ENCODE measurements around the gene TNF.

GRCh38 chr6:31532644-31533454 is 42.5 kb upstream of the TNF start:
- no peak for TF ChIP-seq CREB5 (CRISPR knock-in tag; IDR thresholded peaks at IDR 0.05; ENCODE audit: low read depth)
- TF ChIP-seq BACH2 (CRISPR knock-in tag; IDR thresholded peaks at IDR 0.05; ENCODE audit: borderline replicate concordance) = no peak
- TF ChIP-seq PATZ1 (CRISPR knock-in tag; IDR thresholded peaks at IDR 0.05; ENCODE audit: borderline replicate concordance) = no peak
- no peak for TF ChIP-seq CSDC2 (CRISPR knock-in tag; IDR thresholded peaks at IDR 0.05)
- no peak for TF ChIP-seq ZFP30 (CRISPR knock-in tag; IDR thresholded peaks at IDR 0.05)
- no peak for TF ChIP-seq GLIS3 (CRISPR knock-in tag; IDR thresholded peaks at IDR 0.05)
- no peak for TF ChIP-seq TOX (CRISPR knock-in tag; IDR thresholded peaks at IDR 0.05; ENCODE audit: borderline replicate concordance)
- no peak for TF ChIP-seq ZNF70 (CRISPR knock-in tag; IDR thresholded peaks at IDR 0.05)
